GM12878 (cell line): ENCODE data around the gene CBLB. TPM values are rescaled to one million over a fixed set of nuclear protein-coding genes. Genes with fewer than 3 reads are reported as not detected.
A peak's percentile ranks its signal among the peaks of the same experiment; 100 is the strongest.

ENCODE experiments used
- BACH1 ChIP-seq: fragments of 450-650 bp; IDR thresholded peaks from 2 replicates; pipeline ENCODE4 v1.6.1; 2017; ENCODE audit warnings: mild to moderate bottlenecking, borderline replicate concordance
- CHD1 ChIP-seq: IDR thresholded peaks from 2 replicates; pipeline ENCODE4 v1.6.1; 2012; ENCODE audit warnings: low read depth, low read length, improper control_type of control experiment
- CHD4 ChIP-seq: fragments of 200-600 bp; sonication (generic); IDR thresholded peaks from 2 replicates; pipeline ENCODE4 v1.6.1; 2016; ENCODE audit warnings: mild to moderate bottlenecking
- EED ChIP-seq: sonication (generic); IDR thresholded peaks from 2 replicates; pipeline ENCODE4 v1.6.1; 2016; ENCODE audit warnings: antibody characterized with exemption, low read depth
- ELK1 ChIP-seq: IDR thresholded peaks from 2 replicates; pipeline ENCODE4 v1.6.1; 2012; ENCODE audit warnings: low read depth, low read length, improper control_type of control experiment
- ESRRA ChIP-seq: IDR thresholded peaks from 2 replicates; pipeline ENCODE4 v1.6.1; 2012; ENCODE audit warnings: mild to moderate bottlenecking, low read length, improper control_type of control experiment
- FOXK2 ChIP-seq: fragments of 450-650 bp; IDR thresholded peaks from 2 replicates; pipeline ENCODE4 v1.6.1; 2017; ENCODE audit warnings: mild to moderate bottlenecking, moderate library complexity
- HDGF ChIP-seq: fragments of 450-650 bp; IDR thresholded peaks from 2 replicates; pipeline ENCODE4 v1.6.1; 2016; ENCODE audit warnings: antibody characterized with exemption
- HSF1 ChIP-seq: fragments of 150-350 bp; IDR thresholded peaks from 2 replicates; pipeline ENCODE4 v1.6.1; 2014; ENCODE audit warnings: mild to moderate bottlenecking, low read depth, low read length
- IKZF2 ChIP-seq, 2 experiments: fragments of 450-650 bp; IDR thresholded peaks; 2 replicates each; pipeline ENCODE4 v1.6.1; 2017; ENCODE audit warnings: mild to moderate bottlenecking in 2 of 2, moderate library complexity in 2 of 2
- IRF3 ChIP-seq: fragments of 450-650 bp; IDR thresholded peaks from 2 replicates; pipeline ENCODE4 v1.6.1; 2014; ENCODE audit warnings: mild to moderate bottlenecking
- KAT2A ChIP-seq: conservative IDR thresholded peaks from 2 replicates; pipeline ENCODE4 v1.6.1; 2011; ENCODE audit warnings: low read depth, low read length; ENCODE audit not compliant: control insufficient read depth
- KLF5 ChIP-seq: fragments of 450-650 bp; IDR thresholded peaks from 2 replicates; pipeline ENCODE4 v1.6.1; 2014; ENCODE audit warnings: mild to moderate bottlenecking; ENCODE audit not compliant: partially characterized antibody
- MLLT1 ChIP-seq: fragments of 450-650 bp; IDR thresholded peaks from 2 replicates; pipeline ENCODE4 v1.6.1; 2016; ENCODE audit warnings: mild to moderate bottlenecking
- MYB ChIP-seq: fragments of 150-350 bp; IDR thresholded peaks from 2 replicates; pipeline ENCODE4 v1.6.1; 2014; ENCODE audit warnings: mild to moderate bottlenecking, low read depth, low read length, borderline replicate concordance
- NFXL1 ChIP-seq: fragments of 450-650 bp; IDR thresholded peaks from 2 replicates; pipeline ENCODE4 v1.6.1; 2017; ENCODE audit warnings: antibody characterized with exemption, mild to moderate bottlenecking, borderline replicate concordance
- NFYB ChIP-seq: IDR thresholded peaks from 2 replicates; pipeline ENCODE4 v1.6.1; 2011; ENCODE audit warnings: low read depth, mild to moderate bottlenecking, low read length, improper control_type of control experiment, moderate library complexity; ENCODE audit not compliant: insufficient read depth
- RBBP5 ChIP-seq: fragments of 200-600 bp; sonication (generic); conservative IDR thresholded peaks from 2 replicates; pipeline ENCODE4 v1.6.1; 2016
- RUNX3 ChIP-seq: IDR thresholded peaks from 2 replicates; pipeline ENCODE4 v1.6.1; 2012; ENCODE audit warnings: low read length, inconsistent platforms
- SIN3A ChIP-seq: IDR thresholded peaks from 2 replicates; pipeline ENCODE4 v1.6.1; 2012; ENCODE audit warnings: low read depth, low read length, improper control_type of control experiment
- SUPT20H ChIP-seq: IDR thresholded peaks from 2 replicates; pipeline ENCODE4 v1.6.1; 2011; ENCODE audit warnings: low read depth, mild to moderate bottlenecking, low read length, moderate library complexity, borderline replicate concordance; ENCODE audit not compliant: control insufficient read depth
- TAF1 ChIP-seq: IDR thresholded peaks from 2 replicates; pipeline ENCODE4 v1.6.1; 2011; ENCODE audit warnings: mild to moderate bottlenecking, low read depth, low read length, borderline replicate concordance
- WRNIP1 ChIP-seq: IDR thresholded peaks from 2 replicates; pipeline ENCODE4 v1.6.1; 2011; ENCODE audit warnings: low read depth, low read length, improper control_type of control experiment, borderline replicate concordance
- ZNF207 ChIP-seq: fragments of 450-650 bp; IDR thresholded peaks from 2 replicates; pipeline ENCODE4 v1.6.1; 2014; ENCODE audit warnings: antibody characterized with exemption, mild to moderate bottlenecking, borderline replicate concordance
- ZNF274 ChIP-seq: IDR thresholded peaks from one replicate; pipeline ENCODE4 v1.8.0; 2011; ENCODE audit not compliant: insufficient read length, insufficient read depth
- ZSCAN29 ChIP-seq: fragments of 450-650 bp; IDR thresholded peaks from 2 replicates; pipeline ENCODE4 v1.6.1; 2017; ENCODE audit warnings: mild to moderate bottlenecking, moderate library complexity
- polyA plus RNA-seq, 11 experiments: library from polyadenylated mRNA; depleted of rRNA in 4 of 11; unstranded in 6 of 11; stranded (reverse) in 5 of 11; fragments of >200 nt; fragmentation: Nextera tagmentation in 4 of 11; fragmentation: Illumina TruSeq in 1 of 11; extraction: Ambion mirVana in 4 of 11; extraction: Trizol in 1 of 11; gene quantifications; 1 replicate in 1 of 11; 2 replicates in 10 of 11; pipeline versions ENCODE4 v1.2.1 to v1.2.3, GENCODE V29; 2011 to 2016; ENCODE audit warnings: inconsistent platforms in 2 of 11, missing spikeins in 2 of 11, low read depth in 1 of 11
- total RNA-seq, 4 experiments: library from RNA; depleted of rRNA in 3 of 4; stranded (reverse); fragments of >200 nt in 3 of 4; fragmentation: Illumina TruSeq in 1 of 4; extraction: Trizol in 1 of 4; gene quantifications; 2 replicates each; pipeline versions ENCODE4 v1.2.1 to v1.2.3, GENCODE V29; 2013 to 2021
- TF ChIP-seq, protein P1 (sequence below): fragments of 450-650 bp; IDR thresholded peaks from 2 replicates; pipeline ENCODE4 v1.6.1; 2017; ENCODE audit warnings: low read depth, mild to moderate bottlenecking, moderate library complexity

The CBLB gene
- total and polyA plus RNA-seq, 10 of the 15 experiments (the other 5 are each of a cell fraction or from before 2014, with no cell fraction given): 17.2 to 107 (median 41.9) TPM

GRCh38 chr3:105722943-105723556, 145.8 kb downstream of the CBLB start (continued):
- TF ChIP-seq TAF1 (no peak), NFXL1 (no peak), IKZF2 (IDR thresholded peaks at IDR 0.05) (peak; percentile 38 to 76; a peak in 3 of 4 replicates), SIN3A (no peak), EED (no peak), ZNF274 (no peak), NFYB (no peak), MLLT1 (no peak), ESRRA (no peak), HSF1 (no peak), RBBP5 (no peak), ZSCAN29 (no peak), BACH1 (peak; percentile 93; the same call in 1 of the 2 replicates), KAT2A (no peak), RUNX3 (peak; percentile 82), ELK1 (no peak), MYB (no peak), IRF3 (no peak), FOXK2 (no peak), CHD4 (no peak), SUPT20H (no peak), CHD1 (no peak), ZNF207 (no peak), HDGF (no peak), KLF5 (no peak), WRNIP1 (no peak)
- TF ChIP-seq, protein P1, sequence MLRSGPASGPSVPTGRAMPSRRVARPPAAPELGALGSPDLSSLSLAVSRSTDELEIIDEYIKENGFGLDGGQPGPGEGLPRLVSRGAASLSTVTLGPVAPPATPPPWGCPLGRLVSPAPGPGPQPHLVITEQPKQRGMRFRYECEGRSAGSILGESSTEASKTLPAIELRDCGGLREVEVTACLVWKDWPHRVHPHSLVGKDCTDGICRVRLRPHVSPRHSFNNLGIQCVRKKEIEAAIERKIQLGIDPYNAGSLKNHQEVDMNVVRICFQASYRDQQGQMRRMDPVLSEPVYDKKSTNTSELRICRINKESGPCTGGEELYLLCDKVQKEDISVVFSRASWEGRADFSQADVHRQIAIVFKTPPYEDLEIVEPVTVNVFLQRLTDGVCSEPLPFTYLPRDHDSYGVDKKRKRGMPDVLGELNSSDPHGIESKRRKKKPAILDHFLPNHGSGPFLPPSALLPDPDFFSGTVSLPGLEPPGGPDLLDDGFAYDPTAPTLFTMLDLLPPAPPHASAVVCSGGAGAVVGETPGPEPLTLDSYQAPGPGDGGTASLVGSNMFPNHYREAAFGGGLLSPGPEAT: peak; percentile 72; the same call in 1 of the 2 replicates
